HCT116 (cell line): ENCODE results near the gene NDST3.

Experiments used
- CTCF ChIP-seq, 3 experiments: fragments of 200-600 bp in 1 of 3; sonication (generic) in 1 of 3; IDR thresholded peaks in 2 of 3; conservative IDR thresholded peaks in 1 of 3; 2 replicates each; pipeline ENCODE4 v1.5.1; 2012 to 2017; ENCODE audit warnings: low read depth in 2 of 3, low read length in 2 of 3, antibody characterized with exemption in 1 of 3, borderline replicate concordance in 1 of 3, control low read depth in 1 of 3, mild to moderate bottlenecking in 1 of 3, mixed read lengths in 1 of 3, mixed run types in 1 of 3, moderate library complexity in 1 of 3; ENCODE audit not compliant: insufficient read depth in 1 of 3
- ELF1 ChIP-seq: IDR thresholded peaks from 2 replicates; pipeline ENCODE4 v1.6.1; 2012; ENCODE audit warnings: low read depth, borderline replicate concordance
- EZH2 ChIP-seq: fragments of 200-600 bp; sonication (generic); IDR thresholded peaks from 2 replicates; pipeline ENCODE4 v1.6.1; 2017; ENCODE audit warnings: antibody characterized with exemption, mixed run types
- MAX ChIP-seq: IDR thresholded peaks from 2 replicates; pipeline ENCODE4 v1.6.1; 2012
- POLR2A ChIP-seq: IDR thresholded peaks from 2 replicates; pipeline ENCODE4 v1.7.0; 2011; ENCODE audit warnings: borderline replicate concordance; ENCODE audit not compliant: insufficient read depth, insufficient read length; ENCODE audit errors: extremely low read depth
- POLR2AphosphoS5 ChIP-seq: IDR thresholded peaks from 2 replicates; pipeline ENCODE4 v1.6.1; 2011; ENCODE audit warnings: mild to moderate bottlenecking, low read depth, low read length, moderate library complexity
- RAD21 ChIP-seq: IDR thresholded peaks from 2 replicates; pipeline ENCODE4 v1.6.1; 2012; ENCODE audit warnings: low read depth, mild to moderate bottlenecking
- REST ChIP-seq: IDR thresholded peaks from 2 replicates; pipeline ENCODE4 v1.6.1; 2012; ENCODE audit warnings: low read depth
- ZFX ChIP-seq: fragments of 450-650 bp; IDR thresholded peaks from 2 replicates; pipeline ENCODE4 v1.6.1; 2017
- ZNF274 ChIP-seq: fragments of 200-500 bp; sonication (Bioruptor generic); IDR thresholded peaks from 2 replicates; pipeline ENCODE4 v1.6.1; 2014; ENCODE audit warnings: mild to moderate bottlenecking, low read depth, low read length, inconsistent platforms

- TF ChIP-seq MAX (no peak), ELF1 (no peak), CTCF (IDR thresholded peaks at IDR 0.05 in 2 of 3, conservative IDR thresholded peaks at IDR 0.05 in 1 of 3; ENCODE audit: borderline replicate concordance in 1 of 3, insufficient read depth in 1 of 3, low read depth in 2 of 3, low read length in 2 of 3) (no peak), POLR2A (no peak), ZFX (no peak), REST (no peak), POLR2AphosphoS5 (no peak), RAD21 (no peak), EZH2 (no peak), ZNF274 (no peak)
Measured at GRCh38 chr4:118249890-118250289, 215.6 kb downstream of the NDST3 start.
